ENCODE measurements around the gene NCCRP1. TPM values are rescaled to one million over a fixed set of nuclear protein-coding genes. Genes with fewer than 3 reads are reported as not detected.

NCCRP1 gene
- polyA plus RNA-seq, 3 donors from 2014 or later = not detected

- H3K27me3 Mint-ChIP-seq (ENCODE audit: low read depth in 3 of 3) = peaks cover 6 to 20% (median 15%) of the 10 kb centered on the region in 3 donors
- H3K9me3 Mint-ChIP-seq = peaks cover 0 to 1% (median 0%) of the 10 kb centered on the region in 6 donors
Measured at GRCh38 chr19:39196320-39196719, 444 bp upstream of the NCCRP1 start.

GRCh38 chr19:39197808-39198207 lies 1.0 kb downstream of the NCCRP1 start:
- no peak for DNase-seq
- Mint-ChIP-seq H3K4me3 (no peak overlapping the region), H3K27me3 (ENCODE audit: low read depth in 3 of 3) (peaks cover 14 to 26% (median 19%) of the 10 kb centered on the region in 3 donors), H3K9me3 (peaks cover 0 to 3% (median 0%) of the 10 kb centered on the region in 6 donors), H3K36me3 (peaks cover 0 to 4% (median 0%) of the 10 kb centered on the region in 3 donors), H3K4me1 (peaks cover 13 to 16% of the 10 kb centered on the region in 2 donors), H3K27ac (no peak overlapping the region)

More at GRCh38 chr19:39196320-39196719, 444 bp upstream of the NCCRP1 start:
- no peak overlapping the region for H3K4me3 Mint-ChIP-seq
- peaks cover 13 to 16% of the 10 kb centered on the region in 2 donors for H3K4me1 Mint-ChIP-seq
- no peak overlapping the region for H3K27ac Mint-ChIP-seq
- peaks cover 0 to 4% (median 0%) of the 10 kb centered on the region in 3 donors for H3K36me3 Mint-ChIP-seq
- no peak for DNase-seq

GRCh38 chr19:39199025-39199424 lies 2.3 kb downstream of the NCCRP1 start:
- Mint-ChIP-seq H3K36me3 (peaks cover 0 to 4% (median 0%) of the 10 kb centered on the region in 3 donors), H3K27me3 (ENCODE audit: low read depth in 3 of 3) (peaks cover 16 to 26% (median 20%) of the 10 kb centered on the region in 3 donors), H3K4me3 (no peak overlapping the region), H3K27ac (no peak overlapping the region), H3K9me3 (peaks cover 0 to 3% (median 0%) of the 10 kb centered on the region in 6 donors), H3K4me1 (peaks cover 13 to 16% of the 10 kb centered on the region in 2 donors)
- no peak for DNase-seq

GRCh38 chr19:39200066-39200802 lies 3.5 kb downstream of the NCCRP1 start:
- Mint-ChIP-seq H3K27ac (no peak overlapping the region), H3K27me3 (ENCODE audit: low read depth in 3 of 3) (peaks cover 17 to 26% (median 19%) of the 10 kb centered on the region in 3 donors), H3K9me3 (peaks cover 0 to 3% (median 0%) of the 10 kb centered on the region in 6 donors), H3K4me3 (no peak overlapping the region), H3K36me3 (peaks cover 0 to 4% (median 0%) of the 10 kb centered on the region in 3 donors), H3K4me1 (peaks cover 9 to 16% of the 10 kb centered on the region in 2 donors)
- no peak for DNase-seq

- Mint-ChIP-seq H3K4me3 (peak overlapping the region in 1 of 5 donors; percentile 13), H3K36me3 (peaks cover 0 to 4% (median 0%) of the 10 kb centered on the region in 3 donors), H3K4me1 (peaks cover 7 to 12% of the 10 kb centered on the region in 2 donors), H3K9me3 (peaks cover 0 to 3% (median 0%) of the 10 kb centered on the region in 6 donors), H3K27ac (no peak overlapping the region), H3K27me3 (ENCODE audit: low read depth in 3 of 3) (peaks cover 18 to 26% (median 21%) of the 10 kb centered on the region in 3 donors)
- no peak for DNase-seq
Measured at GRCh38 chr19:39200803-39201115, 4.0 kb downstream of the NCCRP1 start.

GRCh38 chr19:39202998-39203355 lies 6.2 kb downstream of the NCCRP1 start:
- DNase-seq = no peak
- H3K4me1 Mint-ChIP-seq = no peaks in the 10 kb centered on the region
- no peak overlapping the region for H3K4me3 Mint-ChIP-seq
- H3K27ac Mint-ChIP-seq = no peak overlapping the region
- no peaks in the 10 kb centered on the region for H3K36me3 Mint-ChIP-seq
- H3K9me3 Mint-ChIP-seq = peaks cover 0 to 3% (median 0%) of the 10 kb centered on the region in 6 donors
- peaks cover 15 to 27% (median 26%) of the 10 kb centered on the region in 3 donors for H3K27me3 Mint-ChIP-seq (ENCODE audit: low read depth in 3 of 3)

- Mint-ChIP-seq H3K36me3 (no peaks in the 10 kb centered on the region), H3K9me3 (peaks cover 0 to 2% (median 0%) of the 10 kb centered on the region in 6 donors), H3K27me3 (ENCODE audit: low read depth in 3 of 3) (peaks cover 15 to 28% (median 26%) of the 10 kb centered on the region in 3 donors), H3K27ac (no peak within 1 kb of the TSS), H3K4me1 (no peaks in the 10 kb centered on the region), H3K4me3 (no peak within 1 kb of the TSS)
- no peak for DNase-seq
Measured at GRCh38 chr19:39203372-39204341, 6.9 kb downstream of the NCCRP1 start, which contains the start of gene SYCN. Gene SYCN (minus strand): TSS chr19:39204263. CDS start chr19:39204254, 9 bp downstream.

- no peak for DNase-seq
- Mint-ChIP-seq H3K27me3 (ENCODE audit: low read depth in 3 of 3) (peaks cover 15 to 25% (median 22%) of the 10 kb centered on the region in 3 donors), H3K27ac (no peak overlapping the region), H3K36me3 (no peaks in the 10 kb centered on the region), H3K9me3 (peaks cover 0 to 2% (median 0%) of the 10 kb centered on the region in 6 donors), H3K4me3 (no peak overlapping the region), H3K4me1 (no peaks in the 10 kb centered on the region)
Measured at GRCh38 chr19:39205449-39205764, 8.6 kb downstream of the NCCRP1 start.

GRCh38 chr19:39206122-39206521 lies 9.4 kb downstream of the NCCRP1 start:
- DNase-seq = no peak
- Mint-ChIP-seq H3K36me3 (no peaks in the 10 kb centered on the region), H3K27me3 (ENCODE audit: low read depth in 3 of 3) (peaks cover 11 to 23% (median 18%) of the 10 kb centered on the region in 3 donors), H3K9me3 (peaks cover 0 to 2% (median 0%) of the 10 kb centered on the region in 6 donors), H3K4me1 (no peaks in the 10 kb centered on the region), H3K27ac (no peak overlapping the region), H3K4me3 (no peak overlapping the region)

- H3K9me3 Mint-ChIP-seq = no peaks in the 10 kb centered on the region
- H3K27me3 Mint-ChIP-seq (ENCODE audit: low read depth in 3 of 3) = peaks cover 7 to 17% (median 14%) of the 10 kb centered on the region in 3 donors
- no peak for DNase-seq
- no peak overlapping the region for H3K4me3 Mint-ChIP-seq
- no peaks in the 10 kb centered on the region for H3K4me1 Mint-ChIP-seq
- no peaks in the 10 kb centered on the region for H3K36me3 Mint-ChIP-seq
- no peak overlapping the region for H3K27ac Mint-ChIP-seq
Measured at GRCh38 chr19:39207293-39207836, 10.6 kb downstream of the NCCRP1 start.

- Mint-ChIP-seq H3K4me1 (no peaks in the 10 kb centered on the region), H3K9me3 (no peaks in the 10 kb centered on the region), H3K27ac (no peak overlapping the region), H3K36me3 (no peaks in the 10 kb centered on the region), H3K27me3 (ENCODE audit: low read depth in 3 of 3) (peaks cover 6 to 13% (median 11%) of the 10 kb centered on the region in 3 donors), H3K4me3 (no peak overlapping the region)
- no peak for DNase-seq
Measured at GRCh38 chr19:39208175-39208795, 11.5 kb downstream of the NCCRP1 start.

- Mint-ChIP-seq H3K9me3 (no peaks in the 10 kb centered on the region), H3K36me3 (no peaks in the 10 kb centered on the region), H3K27me3 (ENCODE audit: low read depth in 3 of 3) (peaks cover 3 to 11% (median 10%) of the 10 kb centered on the region in 3 donors), H3K4me3 (no peak overlapping the region), H3K27ac (no peak overlapping the region), H3K4me1 (no peaks in the 10 kb centered on the region)
- DNase-seq = no peak
Measured at GRCh38 chr19:39209196-39209595, 12.4 kb downstream of the NCCRP1 start.

GRCh38 chr19:39211731-39212374 lies 15.1 kb downstream of the NCCRP1 start:
- Mint-ChIP-seq H3K4me3 (no peak overlapping the region), H3K27me3 (ENCODE audit: low read depth in 3 of 3) (peaks cover 0 to 2% (median 2%) of the 10 kb centered on the region in 3 donors), H3K36me3 (no peaks in the 10 kb centered on the region), H3K9me3 (no peaks in the 10 kb centered on the region), H3K27ac (no peak overlapping the region), H3K4me1 (no peaks in the 10 kb centered on the region)
- DNase-seq = no peak

Data from immature natural killer cell (primary cell).